ENCODE measurements around the gene KIF6. TPM values are rescaled to one million over a fixed set of nuclear protein-coding genes. Genes with fewer than 3 reads are reported as not detected.
"Not testable (repeated sequence)": the region's sequence is repeated elsewhere in the genome, so short reads cannot be mapped to it uniquely, and the experiment has no call there.

KIF6 gene
- total RNA-seq, 1 donor from 2014 or later = 2.9 TPM

- Mint-ChIP-seq H3K9me3 (ENCODE audit: low read depth) (no peaks in the 10 kb centered on the region), H3K4me3 (ENCODE audit: low read depth) (no peak overlapping the region), H3K27ac (no peak overlapping the region), H3K36me3 (ENCODE audit: insufficient read depth) (no peaks in the 10 kb centered on the region), H3K4me1 (ENCODE audit: low read depth) (no peaks in the 10 kb centered on the region), H3K27me3 (peaks cover 3% of the 10 kb centered on the region)
- TF ChIP-seq CTCF (IDR thresholded peaks at IDR 0.05; ENCODE audit: unreplicated experiment) = no peak
- DNase-seq (ENCODE audit: low spot score, unreplicated experiment) = no peak
Measured at GRCh38 chr6:39685938-39686337, 39.3 kb downstream of the KIF6 start.

GRCh38 chr6:39685489-39685826 lies 39.8 kb downstream of the KIF6 start:
- Mint-ChIP-seq H3K36me3 (ENCODE audit: insufficient read depth) (no peaks in the 10 kb centered on the region), H3K27ac (no peak overlapping the region), H3K4me1 (ENCODE audit: low read depth) (no peaks in the 10 kb centered on the region), H3K4me3 (ENCODE audit: low read depth) (no peak overlapping the region), H3K9me3 (ENCODE audit: low read depth) (no peaks in the 10 kb centered on the region), H3K27me3 (no peaks in the 10 kb centered on the region)
- no peak for DNase-seq (ENCODE audit: low spot score, unreplicated experiment)
- TF ChIP-seq CTCF (IDR thresholded peaks at IDR 0.05; ENCODE audit: unreplicated experiment) = no peak

- H3K27ac Mint-ChIP-seq = no peak overlapping the region
- no peak overlapping the region for H3K4me3 Mint-ChIP-seq (ENCODE audit: low read depth)
- H3K4me1 Mint-ChIP-seq (ENCODE audit: low read depth) = no peaks in the 10 kb centered on the region
- TF ChIP-seq CTCF (IDR thresholded peaks at IDR 0.05; ENCODE audit: unreplicated experiment) = no peak
- no peaks in the 10 kb centered on the region for H3K36me3 Mint-ChIP-seq (ENCODE audit: insufficient read depth)
- H3K27me3 Mint-ChIP-seq = no peaks in the 10 kb centered on the region
- no peak for DNase-seq (ENCODE audit: low spot score, unreplicated experiment)
- H3K9me3 Mint-ChIP-seq (ENCODE audit: low read depth) = no peaks in the 10 kb centered on the region
Measured at GRCh38 chr6:39684790-39685488, 40.3 kb downstream of the KIF6 start.

GRCh38 chr6:39681674-39682121 lies 43.5 kb downstream of the KIF6 start:
- no peaks in the 10 kb centered on the region for H3K9me3 Mint-ChIP-seq (ENCODE audit: low read depth)
- H3K36me3 Mint-ChIP-seq (ENCODE audit: insufficient read depth) = no peaks in the 10 kb centered on the region
- H3K27ac Mint-ChIP-seq = no peak overlapping the region

GRCh38 chr6:39678914-39679313 lies 46.3 kb downstream of the KIF6 start:
- Mint-ChIP-seq H3K36me3 (ENCODE audit: insufficient read depth) (peaks cover 1% of the 10 kb centered on the region), H3K27me3 (no peaks in the 10 kb centered on the region), H3K4me3 (ENCODE audit: low read depth) (no peak overlapping the region), H3K27ac (no peak overlapping the region), H3K4me1 (ENCODE audit: low read depth) (peaks cover 6% of the 10 kb centered on the region), H3K9me3 (ENCODE audit: low read depth) (peaks cover 22% of the 10 kb centered on the region)
- no peak for TF ChIP-seq CTCF (IDR thresholded peaks at IDR 0.05; ENCODE audit: unreplicated experiment)
- DNase-seq (ENCODE audit: low spot score, unreplicated experiment) = no peak

More at GRCh38 chr6:39681674-39682121, 43.5 kb downstream of the KIF6 start:
- H3K27me3 Mint-ChIP-seq = no peaks in the 10 kb centered on the region
- H3K4me3 Mint-ChIP-seq (ENCODE audit: low read depth) = no peak overlapping the region
- no peak for TF ChIP-seq CTCF (IDR thresholded peaks at IDR 0.05; ENCODE audit: unreplicated experiment)
- no peaks in the 10 kb centered on the region for H3K4me1 Mint-ChIP-seq (ENCODE audit: low read depth)
- DNase-seq (ENCODE audit: low spot score, unreplicated experiment) = no peak

GRCh38 chr6:39677318-39677717 lies 47.9 kb downstream of the KIF6 start:
- not testable (repeated sequence) for DNase-seq (ENCODE audit: low spot score, unreplicated experiment); H3K4me1 Mint-ChIP-seq (ENCODE audit: low read depth); H3K4me3 Mint-ChIP-seq (ENCODE audit: low read depth); H3K27ac Mint-ChIP-seq; H3K27me3 Mint-ChIP-seq; H3K36me3 Mint-ChIP-seq (ENCODE audit: insufficient read depth)
- H3K9me3 Mint-ChIP-seq (ENCODE audit: low read depth) = peaks cover 35% of the 10 kb centered on the region

Data from progenitor cell of endocrine pancreas (in vitro differentiated cells).